Spinal cord (tissue), 10 donors: ENCODE results near the gene ITIH5. TPM values are rescaled to one million over a fixed set of nuclear protein-coding genes. Genes with fewer than 3 reads are reported as not detected.

Experiments
- DNase-seq, 6 donors: peaks; one replicate each; pipeline versions ENCODE4 v3.0.0 to v3.0.0-alpha.2; 2013 to 2015; ENCODE audit warnings: low spot score in 6 of 6, low read depth in 4 of 6
- H3K27ac ChIP-seq: one replicate; pipeline ENCODE4 v1.5.1; 2013; ENCODE audit warnings: low read depth, low read length, control low read depth
- H3K27me3 ChIP-seq: one replicate; pipeline ENCODE4 v1.6.1; 2013; ENCODE audit warnings: low read length; ENCODE audit not compliant: control insufficient read depth, insufficient read depth
- H3K36me3 ChIP-seq: one replicate; pipeline ENCODE4 v1.6.1; 2013; ENCODE audit warnings: low read length; ENCODE audit not compliant: control insufficient read depth, insufficient read depth
- H3K4me1 ChIP-seq: one replicate; pipeline ENCODE4 v1.6.1; 2013; ENCODE audit warnings: low read length; ENCODE audit not compliant: control insufficient read depth, insufficient read depth
- H3K4me3 ChIP-seq: one replicate; pipeline ENCODE4 v1.5.1; 2013; ENCODE audit warnings: low read depth, low read length, control low read depth
- H3K9me3 ChIP-seq: one replicate; pipeline ENCODE4 v1.6.1; 2013; ENCODE audit warnings: low read length; ENCODE audit not compliant: control insufficient read depth, insufficient read depth
- WGBS: methylation state at CpG from one replicate; pipeline ENCODE4 v1.1.5; 2013; ENCODE audit warnings: missing lambda C conversion rate; ENCODE audit not compliant: insufficient coverage; 5-methylcytosine and 5-hydroxymethylcytosine counted together
- polyA plus RNA-seq, 2 donors: library from polyadenylated mRNA; unstranded; fragments of 120-200 nt; gene quantifications; one replicate each; pipeline ENCODE4 v1.2.1, GENCODE V29; 2013; ENCODE audit not compliant: insufficient read length in 2 of 2
- total RNA-seq, 2 donors: library from RNA; depleted of rRNA in 1 of 2; stranded (reverse); fragments of 120-200 nt in 1 of 2; fragments of >200 nt in 1 of 2; gene quantifications; one replicate each; pipeline versions ENCODE4 v1.2.3 to v1.2.4, GENCODE V29; 2013 to 2014
- donor health status: healthy.

ITIH5 gene
- total and polyA plus RNA-seq, 4 donors, result 32.4 to 132 (median 56.4) TPM

GRCh38 chr10:7580520-7580919 is 86.2 kb downstream of the ITIH5 start:
- WGBS, result 85% methylated on average over 3 of the region's 5 CpGs
- Histone ChIP-seq H3K4me3 (no peak overlapping the region), H3K27ac (no peak overlapping the region), H3K4me1 (peaks cover 5% of the 10 kb centered on the region), H3K27me3 (peaks cover 2% of the 10 kb centered on the region), H3K9me3 (no peaks in the 10 kb centered on the region), H3K36me3 (peaks cover 7% of the 10 kb centered on the region)
- DNase-seq, result no peak

- DNase-seq, result no peak
- Histone ChIP-seq H3K27ac (no peak overlapping the region), H3K36me3 (peaks cover 7% of the 10 kb centered on the region), H3K4me3 (no peak overlapping the region), H3K4me1 (peaks cover 5% of the 10 kb centered on the region), H3K9me3 (no peaks in the 10 kb centered on the region), H3K27me3 (no peaks in the 10 kb centered on the region)
- 95% methylated on average over 25 of the region's 25 CpGs for WGBS
Observed at GRCh38 chr10:7579681-7580080, 87.1 kb downstream of the ITIH5 start.

GRCh38 chr10:7577579-7577978 is 89.2 kb downstream of the ITIH5 start:
- Histone ChIP-seq H3K9me3 (no peaks in the 10 kb centered on the region), H3K36me3 (peaks cover 7% of the 10 kb centered on the region), H3K27ac (no peak overlapping the region), H3K4me1 (peaks cover 3% of the 10 kb centered on the region), H3K27me3 (no peaks in the 10 kb centered on the region), H3K4me3 (no peak overlapping the region)
- no CpG with 5 or more reads among the region's 5 CpGs for WGBS
- no peak for DNase-seq

GRCh38 chr10:7577176-7577575 is 89.6 kb downstream of the ITIH5 start:
- H3K4me1 ChIP-seq, result peaks cover 3% of the 10 kb centered on the region
- no peaks in the 10 kb centered on the region for H3K9me3 ChIP-seq
- H3K4me3 ChIP-seq, result no peak overlapping the region
- DNase-seq, result no peak
- peaks cover 7% of the 10 kb centered on the region for H3K36me3 ChIP-seq
- no peak overlapping the region for H3K27ac ChIP-seq
- WGBS, result 66% methylated on average over 2 of the region's 4 CpGs
- no peaks in the 10 kb centered on the region for H3K27me3 ChIP-seq

GRCh38 chr10:7576340-7576739 is 90.4 kb downstream of the ITIH5 start:
- no peaks in the 10 kb centered on the region for H3K9me3 ChIP-seq
- no peak overlapping the region for H3K4me3 ChIP-seq
- 89% methylated on average over 19 of the region's 21 CpGs for WGBS
- no peaks in the 10 kb centered on the region for H3K27me3 ChIP-seq
- DNase-seq, result no peak
- no peak overlapping the region for H3K27ac ChIP-seq
- peaks cover 3% of the 10 kb centered on the region for H3K4me1 ChIP-seq
- peaks cover 7% of the 10 kb centered on the region for H3K36me3 ChIP-seq

- 17% methylated on average over 1 of the region's 3 CpGs for WGBS
- peak overlapping the region; percentile 42 for H3K27ac ChIP-seq
Observed at GRCh38 chr10:7572391-7572790, 94.4 kb downstream of the ITIH5 start.

GRCh38 chr10:7571981-7572380 is 94.8 kb downstream of the ITIH5 start:
- H3K27ac ChIP-seq, result peak overlapping the region; percentile 42
- WGBS, result 59% methylated on average over 2 of the region's 4 CpGs
- peaks cover 7% of the 10 kb centered on the region for H3K36me3 ChIP-seq
- DNase-seq, result peak in 1 of 6 donors; percentile 84
- no peaks in the 10 kb centered on the region for H3K9me3 ChIP-seq
- H3K4me1 ChIP-seq, result peaks cover 9% of the 10 kb centered on the region
- no peak overlapping the region for H3K4me3 ChIP-seq
- H3K27me3 ChIP-seq, result no peaks in the 10 kb centered on the region

More at GRCh38 chr10:7572391-7572790, 94.4 kb downstream of the ITIH5 start:
- H3K4me1 ChIP-seq, result peaks cover 9% of the 10 kb centered on the region
- no peak overlapping the region for H3K4me3 ChIP-seq
- DNase-seq, result peak in 2 of 6 donors; percentile 29 to 63
- no peaks in the 10 kb centered on the region for H3K9me3 ChIP-seq
- H3K36me3 ChIP-seq, result peaks cover 7% of the 10 kb centered on the region
- H3K27me3 ChIP-seq, result no peaks in the 10 kb centered on the region

- Histone ChIP-seq H3K27me3 (no peaks in the 10 kb centered on the region), H3K36me3 (peaks cover 2% of the 10 kb centered on the region), H3K27ac (peak overlapping the region; percentile 21), H3K4me1 (peaks cover 21% of the 10 kb centered on the region), H3K4me3 (no peak overlapping the region), H3K9me3 (no peaks in the 10 kb centered on the region)
- WGBS, result 7% methylated on average over 2 of the region's 4 CpGs
- peak in 2 of 6 donors; percentile 35 to 63 for DNase-seq
Observed at GRCh38 chr10:7567911-7568620, 98.7 kb downstream of the ITIH5 start.

GRCh38 chr10:7566891-7567290 is 99.9 kb downstream of the ITIH5 start:
- H3K36me3 ChIP-seq, result peaks cover 2% of the 10 kb centered on the region
- DNase-seq, result no peak
- H3K4me1 ChIP-seq, result peaks cover 29% of the 10 kb centered on the region
- WGBS, result 100% methylated on average over 2 of the region's 5 CpGs
- H3K4me3 ChIP-seq, result no peak overlapping the region
- H3K27ac ChIP-seq, result no peak overlapping the region
- H3K27me3 ChIP-seq, result no peaks in the 10 kb centered on the region
- H3K9me3 ChIP-seq, result no peaks in the 10 kb centered on the region

GRCh38 chr10:7565871-7566270 is 100.9 kb downstream of the ITIH5 start:
- Histone ChIP-seq H3K4me1 (peaks cover 38% of the 10 kb centered on the region), H3K27me3 (no peaks in the 10 kb centered on the region), H3K4me3 (no peak overlapping the region), H3K9me3 (no peaks in the 10 kb centered on the region), H3K36me3 (peaks cover 2% of the 10 kb centered on the region), H3K27ac (no peak overlapping the region)
- 92% methylated on average over 2 of the region's 12 CpGs for WGBS
- no peak for DNase-seq
